ENCODE measurements around the gene PCDHA2.
"Not testable (repeated sequence)": the region's sequence is repeated elsewhere in the genome, so short reads cannot be mapped to it uniquely, and the experiment has no call there.

The PCDHA2 gene

DNA sequence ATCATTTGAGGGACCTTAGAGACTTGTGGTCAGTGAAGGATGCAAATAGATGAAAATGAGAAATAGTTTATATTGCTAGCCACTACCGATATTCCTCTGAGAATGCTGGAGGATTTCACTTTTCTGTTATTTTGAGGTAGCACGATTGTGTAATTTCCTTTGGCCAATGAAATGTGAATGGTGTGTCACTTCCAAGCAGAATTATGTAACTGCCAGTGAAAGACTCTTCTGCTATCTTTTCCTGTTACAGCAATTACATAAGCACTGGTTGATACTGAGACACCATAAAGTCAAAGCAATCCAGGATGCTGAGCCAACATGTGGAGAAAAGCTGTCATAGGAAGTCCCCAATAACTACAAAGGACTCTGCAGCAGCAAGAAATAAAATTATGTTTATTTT is 3.6 kb upstream of the PCDHA2 start:
- TF ChIP-seq, protein P1, sequence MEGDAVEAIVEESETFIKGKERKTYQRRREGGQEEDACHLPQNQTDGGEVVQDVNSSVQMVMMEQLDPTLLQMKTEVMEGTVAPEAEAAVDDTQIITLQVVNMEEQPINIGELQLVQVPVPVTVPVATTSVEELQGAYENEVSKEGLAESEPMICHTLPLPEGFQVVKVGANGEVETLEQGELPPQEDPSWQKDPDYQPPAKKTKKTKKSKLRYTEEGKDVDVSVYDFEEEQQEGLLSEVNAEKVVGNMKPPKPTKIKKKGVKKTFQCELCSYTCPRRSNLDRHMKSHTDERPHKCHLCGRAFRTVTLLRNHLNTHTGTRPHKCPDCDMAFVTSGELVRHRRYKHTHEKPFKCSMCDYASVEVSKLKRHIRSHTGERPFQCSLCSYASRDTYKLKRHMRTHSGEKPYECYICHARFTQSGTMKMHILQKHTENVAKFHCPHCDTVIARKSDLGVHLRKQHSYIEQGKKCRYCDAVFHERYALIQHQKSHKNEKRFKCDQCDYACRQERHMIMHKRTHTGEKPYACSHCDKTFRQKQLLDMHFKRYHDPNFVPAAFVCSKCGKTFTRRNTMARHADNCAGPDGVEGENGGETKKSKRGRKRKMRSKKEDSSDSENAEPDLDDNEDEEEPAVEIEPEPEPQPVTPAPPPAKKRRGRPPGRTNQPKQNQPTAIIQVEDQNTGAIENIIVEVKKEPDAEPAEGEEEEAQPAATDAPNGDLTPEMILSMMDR (conservative IDR thresholded peaks at IDR 0.05; ENCODE audit: low read depth, low read length) = no peak
- no peak for DNase-seq (ENCODE audit: low read depth)
- H3K4me3 ChIP-seq (ENCODE audit: low read length) = no peak overlapping the region

GRCh38 chr5:140795259-140795641 is 598 bp downstream of the PCDHA2 start:
- H3K4me3 ChIP-seq (ENCODE audit: low read length) = no peak overlapping the region
- no peak for DNase-seq (ENCODE audit: low read depth)
- TF ChIP-seq, protein P1 (conservative IDR thresholded peaks at IDR 0.05; ENCODE audit: low read depth, low read length) = peak; percentile 24

DNA sequence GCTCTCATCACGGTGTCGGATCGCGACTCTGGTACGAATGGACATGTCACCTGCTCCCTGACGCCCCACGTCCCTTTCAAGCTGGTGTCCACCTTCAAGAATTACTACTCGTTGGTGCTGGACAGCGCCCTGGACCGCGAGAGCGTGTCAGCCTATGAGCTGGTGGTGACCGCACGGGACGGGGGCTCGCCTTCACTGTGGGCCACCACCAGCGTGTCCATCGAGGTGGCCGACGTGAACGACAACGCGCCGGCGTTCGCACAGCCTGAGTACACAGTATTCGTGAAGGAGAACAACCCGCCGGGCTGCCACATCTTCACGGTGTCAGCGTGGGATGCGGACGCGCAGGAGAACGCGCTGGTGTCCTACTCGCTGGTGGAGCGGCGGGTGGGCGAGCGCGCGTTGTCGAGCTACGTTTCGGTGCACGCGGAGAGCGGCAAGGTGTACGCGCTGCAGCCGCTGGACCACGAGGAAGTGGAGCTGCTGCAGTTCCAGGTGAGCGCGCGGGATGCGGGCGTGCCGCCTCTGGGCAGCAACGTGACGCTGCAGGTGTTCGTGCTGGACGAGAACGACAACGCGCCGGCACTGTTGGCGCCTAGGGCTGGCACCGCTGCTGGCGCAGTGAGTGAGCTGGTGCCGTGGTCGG is 1.5 kb downstream of the PCDHA2 start:
- H3K4me3 ChIP-seq (ENCODE audit: low read length); DNase-seq (ENCODE audit: low read depth): not testable (repeated sequence)

DNA sequence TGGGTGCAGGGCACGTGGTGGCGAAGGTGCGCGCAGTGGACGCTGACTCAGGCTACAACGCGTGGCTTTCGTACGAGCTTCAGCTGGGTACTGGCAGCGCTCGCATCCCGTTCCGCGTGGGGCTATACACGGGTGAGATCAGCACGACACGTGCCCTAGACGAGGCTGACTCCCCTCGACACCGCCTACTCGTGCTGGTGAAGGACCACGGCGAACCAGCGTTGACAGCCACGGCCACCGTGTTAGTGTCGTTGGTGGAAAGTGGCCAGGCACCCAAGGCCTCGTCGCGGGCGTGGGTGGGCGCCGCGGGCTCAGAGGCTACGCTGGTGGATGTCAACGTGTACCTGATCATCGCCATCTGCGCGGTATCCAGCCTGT is 2.1 kb downstream of the PCDHA2 start:
- TF ChIP-seq, protein P1 (conservative IDR thresholded peaks at IDR 0.05; ENCODE audit: low read depth, low read length) = no peak
- H3K4me3 ChIP-seq (ENCODE audit: low read length) = no peak overlapping the region

GRCh38 chr5:140800816-140801493 is 6.3 kb downstream of the PCDHA2 start, which contains the start of gene PCDHA3:
Gene PCDHA3, plus strand, starts transcription at chr5:140801057.
- TF ChIP-seq, protein P1 (conservative IDR thresholded peaks at IDR 0.05; ENCODE audit: low read depth, low read length) = peak; percentile 11
- no peak within 1 kb of the TSS for H3K4me3 ChIP-seq (ENCODE audit: low read length)
- no peak for DNase-seq (ENCODE audit: low read depth)

More for the DNA sequence above, 2.1 kb downstream of the PCDHA2 start:
- DNase-seq (ENCODE audit: low read depth) = no peak

DNA sequence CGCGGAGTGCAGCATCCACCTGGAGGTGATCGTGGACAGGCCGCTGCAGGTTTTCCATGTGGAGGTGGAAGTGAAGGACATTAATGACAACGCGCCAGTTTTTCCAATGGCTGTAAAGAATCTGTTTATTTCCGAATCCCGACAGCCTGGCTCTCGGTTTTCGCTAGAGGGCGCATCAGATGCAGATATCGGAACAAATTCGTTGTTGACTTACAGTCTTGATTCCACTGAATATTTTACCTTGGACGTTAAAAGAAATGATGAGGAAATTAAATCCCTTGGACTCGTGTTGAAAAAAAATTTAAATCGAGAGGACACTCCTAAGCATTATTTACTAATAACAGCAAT is 6.8 kb downstream of the PCDHA2 start:
- no peak overlapping the region for H3K4me3 ChIP-seq (ENCODE audit: low read length)
- TF ChIP-seq, protein P1 (conservative IDR thresholded peaks at IDR 0.05; ENCODE audit: low read depth, low read length) = peak; percentile 28
- no peak for DNase-seq (ENCODE audit: low read depth)

DNA sequence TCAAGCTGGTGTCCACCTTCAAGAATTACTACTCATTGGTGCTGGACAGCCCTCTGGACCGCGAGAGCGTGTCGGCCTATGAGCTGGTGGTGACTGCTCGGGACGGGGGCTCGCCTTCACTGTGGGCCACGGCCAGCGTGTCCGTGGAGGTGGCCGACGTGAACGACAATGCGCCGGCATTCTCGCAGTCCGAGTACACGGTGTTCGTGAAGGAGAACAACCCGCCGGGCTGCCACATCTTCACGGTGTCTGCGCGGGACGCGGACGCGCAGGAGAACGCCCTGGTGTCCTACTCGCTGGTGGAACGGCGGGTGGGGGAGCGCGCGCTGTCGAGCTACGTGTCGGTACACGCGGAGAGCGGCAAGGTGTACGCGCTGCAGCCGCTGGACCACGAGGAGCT is 7.7 kb downstream of the PCDHA2 start:
- H3K4me3 ChIP-seq (ENCODE audit: low read length); DNase-seq (ENCODE audit: low read depth): not testable (repeated sequence)

DNA sequence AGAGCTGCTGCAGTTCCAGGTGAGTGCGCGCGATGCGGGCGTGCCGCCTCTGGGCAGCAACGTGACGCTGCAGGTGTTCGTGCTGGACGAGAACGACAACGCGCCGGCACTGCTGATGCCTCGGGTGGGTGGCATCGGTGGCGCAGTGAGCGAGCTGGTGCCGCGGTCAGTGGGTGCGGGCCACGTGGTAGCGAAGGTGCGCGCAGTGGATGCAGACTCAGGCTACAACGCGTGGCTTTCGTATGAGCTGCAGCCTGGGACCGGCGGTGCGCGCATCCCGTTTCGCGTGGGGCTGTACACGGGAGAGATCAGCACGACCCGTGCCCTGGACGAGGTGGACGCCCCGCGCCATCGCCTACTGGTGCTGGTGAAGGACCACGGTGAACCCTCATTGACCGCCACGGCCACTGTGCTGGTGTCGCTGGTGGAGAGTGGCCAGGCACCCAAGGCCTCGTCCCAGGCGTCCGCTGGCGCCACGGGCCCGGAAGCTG is 8.2 kb downstream of the PCDHA2 start:
- H3K4me3 ChIP-seq (ENCODE audit: low read length) = no peak overlapping the region
- DNase-seq (ENCODE audit: low read depth) = no peak
- TF ChIP-seq, protein P1 (conservative IDR thresholded peaks at IDR 0.05; ENCODE audit: low read depth, low read length) = no peak

Data from retinal pigment epithelial cell (primary cell).